AG09309 (cell line): ENCODE results near the gene MARCO.

Experiments
- DNase-seq: peaks from one replicate; pipeline ENCODE4 v3.0.0-alpha.2; 2010; ENCODE audit warnings: low read depth
- H3K4me3 ChIP-seq: 2 replicates; pipeline ENCODE4 v1.5.1; 2011; ENCODE audit warnings: mild to moderate bottlenecking, low read depth, low read length, moderate library complexity; ENCODE audit not compliant: control insufficient read depth
- CTCF ChIP-seq: IDR thresholded peaks from 2 replicates; pipeline ENCODE4 v1.5.1; 2011; ENCODE audit warnings: mild to moderate bottlenecking, low read depth, low read length, inconsistent platforms; ENCODE audit not compliant: insufficient read depth, control insufficient read depth; ENCODE audit errors: missing control alignments

The MARCO gene

GRCh38 chr2:118913803-118914645 is 28.0 kb upstream of the MARCO start:
- no peak for TF ChIP-seq CTCF
- peak; percentile 1 for DNase-seq

GRCh38 chr2:118914721-118915453 is 27.1 kb upstream of the MARCO start:
- no peak overlapping the region for H3K4me3 ChIP-seq
- no peak for DNase-seq
- no peak for TF ChIP-seq CTCF

More at GRCh38 chr2:118913803-118914645, 28.0 kb upstream of the MARCO start:
- H3K4me3 ChIP-seq: no peak overlapping the region

DNA sequence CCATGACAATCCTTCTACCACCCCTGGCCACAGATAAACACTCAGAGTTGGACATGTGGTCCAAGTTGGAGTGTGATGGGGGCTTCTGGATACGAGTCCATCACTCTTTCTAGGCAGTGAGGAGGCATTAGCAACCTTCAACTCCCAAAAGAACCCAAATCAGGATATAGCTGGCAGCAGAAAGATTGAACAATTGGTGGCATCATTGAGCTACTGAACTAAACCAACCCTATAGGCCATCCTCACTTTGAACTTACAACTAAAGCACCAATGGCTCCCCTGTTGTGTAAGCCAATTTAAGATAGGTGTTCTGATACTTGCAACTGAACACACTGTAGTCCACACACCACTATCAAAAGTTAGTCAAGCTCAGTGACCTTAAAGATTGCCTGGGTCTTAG is 24.0 kb upstream of the MARCO start:
- H3K4me3 ChIP-seq: no peak overlapping the region
- no peak for DNase-seq
- TF ChIP-seq CTCF: no peak

GRCh38 chr2:118921646-118922045 is 20.3 kb upstream of the MARCO start:
- H3K4me3 ChIP-seq: no peak overlapping the region
- DNase-seq: no peak
- no peak for TF ChIP-seq CTCF

DNA sequence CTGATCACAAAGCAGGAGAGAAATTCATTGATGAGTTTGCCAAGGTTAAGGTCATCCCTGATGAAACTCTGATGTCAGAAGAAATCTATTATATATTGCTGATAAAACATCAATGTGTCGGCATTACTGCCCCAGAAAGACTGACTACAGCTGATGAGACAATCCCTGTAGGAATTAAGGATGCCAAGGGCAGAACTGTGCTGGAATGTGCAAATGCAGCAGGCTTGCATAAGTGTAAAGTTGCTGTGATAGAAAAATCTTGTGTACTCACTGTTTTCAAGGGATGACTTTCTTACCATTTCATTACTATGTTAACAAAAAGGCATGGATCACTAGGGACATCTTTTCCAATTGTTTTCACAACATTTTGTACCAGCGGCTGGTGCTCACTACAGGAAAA is 19.7 kb upstream of the MARCO start:
- DNase-seq: no peak
- no peak for TF ChIP-seq CTCF
- H3K4me3 ChIP-seq: no peak overlapping the region

DNA sequence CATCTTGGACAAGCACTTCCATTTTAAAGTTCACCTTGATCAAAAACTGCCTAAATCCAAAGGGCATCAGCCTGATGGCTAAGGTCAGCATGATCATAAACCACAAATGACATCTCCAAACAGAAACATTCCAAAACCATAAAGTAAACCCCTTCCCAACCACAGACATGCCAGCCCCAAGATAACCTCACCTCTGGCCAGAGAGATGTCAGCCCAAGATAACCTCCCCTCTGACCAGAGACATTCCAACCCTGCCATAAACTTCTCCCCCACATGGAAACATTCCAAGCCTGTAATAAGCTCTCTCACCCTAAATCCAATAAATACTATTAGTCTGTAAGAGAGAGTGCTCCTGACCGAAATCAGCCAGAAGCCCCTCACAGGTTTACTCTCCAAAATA is 18.6 kb upstream of the MARCO start:
- H3K4me3 ChIP-seq: no peak overlapping the region
- no peak for TF ChIP-seq CTCF
- DNase-seq: no peak
